ENCODE measurements around the gene GPATCH2L. TPM values are rescaled to one million over a fixed set of nuclear protein-coding genes. Genes with fewer than 3 reads are reported as not detected.
A peak's percentile ranks its signal among the peaks of the same experiment; 100 is the strongest.

GPATCH2L gene
- total RNA-seq, 4 donors from 2014 or later: 27.1 to 70.4 (median 56.1) TPM

DNA sequence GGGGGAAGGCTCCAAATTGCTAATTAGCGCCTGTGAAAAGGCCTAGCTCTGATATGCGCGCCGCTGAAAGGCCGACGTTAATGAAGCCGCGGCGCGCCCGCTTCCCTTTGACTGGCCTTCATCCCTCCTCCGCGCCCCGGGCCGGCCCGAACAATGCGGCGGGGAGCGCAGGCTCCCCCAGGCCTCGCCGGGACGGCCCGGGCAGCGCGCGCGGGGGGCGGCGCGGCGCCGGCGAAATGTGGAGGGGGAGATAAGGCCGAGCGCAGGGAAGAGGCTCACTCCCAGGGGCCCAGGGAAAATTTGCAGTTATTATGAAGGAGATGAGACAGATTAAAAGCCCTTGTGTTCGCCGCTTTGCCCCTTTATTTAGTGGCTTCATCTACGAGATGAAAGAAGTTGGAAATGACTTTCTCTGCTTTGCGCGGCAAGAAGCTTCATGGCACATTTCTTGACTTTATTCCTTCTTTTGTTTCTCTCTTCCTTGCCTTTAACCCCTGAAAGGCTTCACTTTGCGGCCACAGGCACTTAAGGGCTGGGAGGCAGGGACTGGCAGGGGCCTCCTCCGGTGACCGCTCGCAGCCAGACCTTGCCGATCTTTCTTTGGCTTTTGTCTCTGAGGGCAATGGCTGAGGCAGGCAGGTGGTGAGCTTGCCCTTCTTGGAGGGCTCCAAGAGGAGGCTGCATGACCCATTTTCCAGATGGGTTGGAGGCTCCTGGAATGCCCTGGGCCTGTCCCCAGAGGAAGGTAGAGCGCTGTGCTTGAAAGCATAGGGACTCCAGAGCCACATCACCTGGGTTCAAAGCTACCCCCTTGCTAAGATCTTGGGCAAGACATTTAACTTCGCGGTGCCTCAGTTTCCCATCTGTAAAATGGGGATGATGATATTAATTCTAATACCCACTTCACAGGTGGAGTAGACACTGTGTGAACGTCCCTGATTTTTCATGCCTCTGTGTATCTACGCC lies 12.7 kb upstream of the GPATCH2L start:
- peaks cover 0 to 6% of the 10 kb centered on the region in 2 donors for H3K27me3 ChIP-seq
- TF ChIP-seq POLR2A (IDR thresholded peaks at IDR 0.05) (no peak), CTCF (IDR thresholded peaks at IDR 0.05) (no peak)
- H3K4me1 ChIP-seq: peaks cover 0 to 12% (median 0%) of the 10 kb centered on the region in 4 donors
- no peaks in the 10 kb centered on the region for H3K36me3 ChIP-seq
- DNase-seq: no peak
- H3K27ac ChIP-seq: no peak overlapping the region
- H3K4me3 ChIP-seq: peak overlapping the region in 1 of 4 donors; percentile 23
- peaks cover 0 to 10% (median 0%) of the 10 kb centered on the region in 4 donors for H3K9me3 ChIP-seq

DNA sequence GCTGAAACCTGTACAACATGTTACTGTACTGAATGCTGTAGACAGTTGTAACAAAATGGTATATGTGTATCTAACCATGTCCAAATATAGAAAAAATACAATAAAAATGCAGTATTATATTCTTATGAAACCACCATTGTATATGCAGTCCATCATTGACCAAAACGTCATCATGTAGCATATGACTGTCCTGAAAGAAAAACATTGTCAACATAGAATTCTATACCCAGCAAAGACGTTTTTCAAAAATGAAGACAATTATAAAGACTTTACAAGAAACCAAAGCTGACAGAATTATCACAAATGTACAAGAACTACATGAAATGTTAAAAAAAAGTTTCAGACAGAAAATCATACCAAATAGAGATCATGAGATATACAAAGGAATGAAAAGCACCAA lies 8.1 kb upstream of the GPATCH2L start:
- TF ChIP-seq CTCF (IDR thresholded peaks at IDR 0.05): no peak
- no peak for TF ChIP-seq POLR2A (IDR thresholded peaks at IDR 0.05)
- DNase-seq: no peak
- Histone ChIP-seq H3K27ac (no peak overlapping the region), H3K27me3 (peaks cover 0 to 6% of the 10 kb centered on the region in 2 donors), H3K4me3 (no peak overlapping the region), H3K9me3 (peaks cover 0 to 10% (median 3%) of the 10 kb centered on the region in 4 donors), H3K36me3 (no peaks in the 10 kb centered on the region), H3K4me1 (peaks cover 0 to 7% (median 0%) of the 10 kb centered on the region in 4 donors)

- H3K27me3 ChIP-seq: no peaks in the 10 kb centered on the region
- H3K4me1 ChIP-seq: no peaks in the 10 kb centered on the region
- no peak for DNase-seq
- TF ChIP-seq CTCF (IDR thresholded peaks at IDR 0.05): no peak
- TF ChIP-seq POLR2A (IDR thresholded peaks at IDR 0.05): no peak
- no peak overlapping the region for H3K27ac ChIP-seq
- H3K36me3 ChIP-seq: no peaks in the 10 kb centered on the region
- peaks cover 0 to 10% (median 3%) of the 10 kb centered on the region in 4 donors for H3K9me3 ChIP-seq
- H3K4me3 ChIP-seq: no peak overlapping the region
Observed at GRCh38 chr14:76146976-76147375, 4.7 kb upstream of the GPATCH2L start.

DNA sequence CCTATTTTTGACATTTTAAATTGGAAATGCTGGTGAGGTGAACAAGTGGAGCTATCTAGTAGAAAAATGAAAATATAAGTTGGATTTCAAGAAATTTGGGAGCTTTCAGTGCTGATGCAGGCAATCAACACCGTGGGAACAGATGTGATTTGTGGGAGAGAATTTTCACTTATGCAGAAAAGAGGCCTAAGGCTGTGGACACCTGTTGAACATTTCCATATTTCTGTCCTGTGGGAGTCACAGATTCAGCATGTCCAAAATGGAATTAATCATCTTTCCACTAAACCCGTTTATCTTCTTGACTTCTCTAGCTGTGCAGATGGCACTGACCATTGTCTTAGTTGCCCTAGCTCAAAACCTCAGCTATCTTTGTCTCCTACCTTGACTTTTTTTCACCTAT lies 2.5 kb upstream of the GPATCH2L start:
- no peaks in the 10 kb centered on the region for H3K27me3 ChIP-seq
- TF ChIP-seq POLR2A (IDR thresholded peaks at IDR 0.05) (no peak), CTCF (IDR thresholded peaks at IDR 0.05) (no peak)
- no peak for DNase-seq
- H3K4me3 ChIP-seq: no peak overlapping the region
- H3K9me3 ChIP-seq: peaks cover 0 to 6% (median 0%) of the 10 kb centered on the region in 4 donors
- H3K4me1 ChIP-seq: peaks cover 0 to 18% (median 2%) of the 10 kb centered on the region in 4 donors
- H3K36me3 ChIP-seq: no peaks in the 10 kb centered on the region
- no peak overlapping the region for H3K27ac ChIP-seq

DNA sequence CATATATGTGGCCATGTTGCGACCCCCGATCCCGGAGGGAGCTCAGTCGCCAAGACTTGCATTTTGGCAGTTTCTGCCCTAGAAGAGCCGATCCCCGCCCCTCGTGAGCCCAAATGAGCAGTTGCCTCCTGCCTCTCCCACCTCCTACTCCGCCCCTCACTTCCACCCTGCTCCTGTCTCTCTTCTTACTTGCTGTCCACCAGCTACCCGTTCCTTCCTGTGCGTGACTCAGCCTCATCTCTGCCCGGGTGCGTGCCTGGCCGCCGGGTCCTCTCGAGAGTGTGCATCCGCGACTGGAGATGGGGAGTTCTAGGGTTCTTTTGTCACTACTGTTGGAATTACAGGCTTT lies 585 bp downstream of the GPATCH2L start:
- Histone ChIP-seq H3K27me3 (no peaks in the 10 kb centered on the region), H3K9me3 (no peaks in the 10 kb centered on the region), H3K4me3 (peak overlapping the region; percentile 65 to 97 (median 96)), H3K36me3 (peaks cover 0 to 11% (median 0%) of the 10 kb centered on the region in 3 donors), H3K4me1 (peaks cover 0 to 49% (median 3%) of the 10 kb centered on the region in 4 donors), H3K27ac (peak overlapping the region; percentile 84 to 96 (median 86))
- TF ChIP-seq CTCF (IDR thresholded peaks at IDR 0.05) (no peak), POLR2A (IDR thresholded peaks at IDR 0.05) (no peak)
- peak; percentile 56 to 80 (median 71) for DNase-seq

Measured in Peyer's patch (tissue), 4 donors.